Left renal pelvis (tissue), 4 donors: ENCODE measurements around the gene ERICH4. TPM values are rescaled to one million over a fixed set of nuclear protein-coding genes. Genes with fewer than 3 reads are reported as not detected.
"Not testable (repeated sequence)": the region's sequence is repeated elsewhere in the genome, so short reads cannot be mapped to it uniquely, and the experiment has no call there.

Experiments
- DNase-seq, 4 donors: peaks; one replicate each; pipeline ENCODE4 v3.0.0-alpha.2; 2013; ENCODE audit warnings: low read depth in 4 of 4, low spot score in 3 of 4
- polyA plus RNA-seq, 4 donors: library from polyadenylated mRNA; unstranded; fragments of 120-200 nt; gene quantifications; one replicate each; pipeline ENCODE4 v1.2.1, GENCODE V29; 2013; ENCODE audit not compliant: insufficient read length in 4 of 4

ERICH4 gene
- polyA plus RNA-seq, 4 donors: 0.14 to 5.2 (median 3.4) TPM

DNA sequence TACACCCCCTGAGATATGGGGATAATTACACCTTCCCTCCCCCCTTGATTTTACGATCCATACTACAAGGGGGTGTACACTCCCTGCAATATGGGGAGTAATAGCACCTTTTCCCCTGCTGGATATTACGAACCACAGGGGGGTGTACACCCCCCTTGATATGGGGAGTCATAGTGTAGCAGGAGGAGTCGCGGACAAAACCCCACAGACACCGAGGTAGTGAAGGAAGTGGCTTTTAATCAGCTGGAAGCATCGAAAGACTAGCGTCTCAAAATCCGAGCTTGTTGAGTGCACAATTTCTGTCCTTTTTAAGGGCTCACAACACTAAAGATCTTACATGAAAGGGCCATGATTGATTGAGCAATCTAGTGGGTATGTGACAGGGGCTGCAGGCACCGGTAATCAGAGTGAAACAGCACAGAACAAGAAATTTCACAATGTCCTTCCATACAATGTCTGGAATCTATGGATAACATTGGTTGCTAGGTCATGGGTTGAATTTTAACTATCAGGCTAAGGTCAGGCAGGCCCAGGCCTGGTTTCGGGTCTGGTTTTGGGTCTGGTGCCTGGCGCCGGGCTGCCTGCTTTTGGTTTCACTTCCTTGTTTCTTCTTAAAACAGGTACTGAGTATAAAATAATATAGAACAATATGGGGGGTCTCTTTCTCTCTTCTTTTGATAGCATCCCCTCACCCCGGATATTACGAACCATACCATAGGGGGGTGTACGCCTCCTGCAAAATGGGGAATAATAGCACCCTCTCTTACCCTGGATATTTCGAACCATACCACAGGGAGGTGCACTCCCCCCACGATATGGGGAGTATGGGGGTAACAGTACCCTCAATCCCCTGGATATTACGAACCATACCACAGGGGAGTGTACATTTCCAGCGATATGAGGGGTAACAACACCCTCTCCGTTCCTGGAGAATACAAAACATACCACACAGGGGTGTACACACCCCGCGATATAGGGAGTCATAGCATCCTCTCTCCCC lies 20.6 kb downstream of the ERICH4 start:
- DNase-seq: not testable (repeated sequence)

GRCh38 chr19:41476583-41476982 lies 33.6 kb downstream of the ERICH4 start:
- no peak for DNase-seq

DNA sequence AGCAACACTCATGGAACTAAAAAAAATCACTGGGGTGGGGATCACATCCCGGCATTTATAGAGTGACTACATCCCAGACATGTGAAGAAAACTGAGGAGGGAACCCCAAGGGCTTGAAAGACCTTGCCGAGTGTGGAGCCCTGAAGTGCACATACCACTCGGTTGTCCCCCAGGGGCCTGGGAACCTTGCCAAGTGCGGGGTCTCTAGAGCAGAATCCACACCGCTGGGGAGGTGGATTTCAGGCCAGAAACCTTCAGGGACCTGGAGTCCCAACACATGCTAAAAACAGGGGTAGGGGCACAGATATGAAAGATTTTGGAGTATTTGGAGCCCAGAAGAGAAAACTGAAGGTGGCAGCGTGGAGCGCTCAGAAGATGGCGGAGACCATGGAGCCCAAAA lies 35.2 kb downstream of the ERICH4 start:
- DNase-seq: no peak

DNA sequence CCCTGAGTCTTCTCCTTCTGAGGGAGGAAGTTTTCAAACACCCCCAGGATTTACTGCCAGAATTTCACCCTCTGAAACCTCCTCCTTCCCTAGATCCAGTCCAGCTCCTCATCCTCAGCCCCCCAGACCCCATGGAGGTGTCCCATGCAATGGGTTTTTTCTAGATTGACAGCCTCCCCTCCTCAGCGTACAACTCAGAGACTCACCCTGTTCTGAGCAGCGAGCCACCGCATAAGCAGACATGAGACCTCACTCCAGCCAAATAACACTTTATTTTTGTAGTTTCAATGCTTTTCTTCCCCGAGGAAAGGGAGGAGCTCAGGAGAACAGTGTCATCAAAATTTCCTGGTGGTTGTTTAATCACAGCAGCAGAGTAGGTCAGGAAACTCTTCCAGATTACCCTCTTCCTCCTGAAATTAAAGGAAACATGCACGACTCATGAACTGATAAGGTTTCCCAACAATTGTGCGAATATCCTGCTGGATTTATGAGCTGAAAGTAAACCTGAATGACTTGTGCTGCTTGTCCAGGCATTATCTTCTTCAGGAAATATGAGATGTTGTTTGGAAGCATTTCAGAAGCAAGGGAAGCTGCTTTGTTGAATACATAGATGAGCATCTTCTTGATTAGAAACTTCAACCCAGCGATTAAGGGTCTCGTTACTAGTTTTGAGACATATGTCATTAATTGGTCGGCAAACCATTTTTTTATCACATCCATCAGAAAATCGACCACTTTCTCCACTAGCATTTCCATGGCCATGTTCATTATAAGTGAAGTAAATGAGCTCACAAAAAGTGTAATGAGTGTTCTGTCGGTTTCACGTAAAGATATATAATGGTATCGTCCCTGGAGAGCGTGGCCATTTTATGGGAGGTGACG lies 36.2 kb downstream of the ERICH4 start:
- no peak for DNase-seq

DNA sequence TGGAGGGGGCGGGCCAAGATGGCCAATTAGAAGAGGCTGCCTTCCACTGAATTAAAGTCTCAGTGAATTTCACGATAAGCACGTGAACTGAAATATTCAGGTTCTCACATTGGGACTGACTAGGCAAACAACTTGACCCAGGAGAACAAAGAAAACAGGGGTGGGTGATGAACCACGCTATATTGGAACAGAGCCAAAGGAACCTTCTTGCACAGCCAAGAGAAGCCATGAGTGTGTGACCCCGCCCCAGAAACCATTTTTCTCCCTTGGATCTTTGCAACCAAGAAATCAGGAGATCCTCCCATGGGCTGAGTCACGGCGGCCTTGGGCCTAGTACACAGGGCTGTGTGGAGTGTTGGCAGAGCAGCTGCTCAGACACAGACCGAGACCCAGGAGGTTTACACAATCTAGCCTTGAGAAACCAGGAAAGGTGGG lies 36.8 kb downstream of the ERICH4 start:
- no peak for DNase-seq

DNA sequence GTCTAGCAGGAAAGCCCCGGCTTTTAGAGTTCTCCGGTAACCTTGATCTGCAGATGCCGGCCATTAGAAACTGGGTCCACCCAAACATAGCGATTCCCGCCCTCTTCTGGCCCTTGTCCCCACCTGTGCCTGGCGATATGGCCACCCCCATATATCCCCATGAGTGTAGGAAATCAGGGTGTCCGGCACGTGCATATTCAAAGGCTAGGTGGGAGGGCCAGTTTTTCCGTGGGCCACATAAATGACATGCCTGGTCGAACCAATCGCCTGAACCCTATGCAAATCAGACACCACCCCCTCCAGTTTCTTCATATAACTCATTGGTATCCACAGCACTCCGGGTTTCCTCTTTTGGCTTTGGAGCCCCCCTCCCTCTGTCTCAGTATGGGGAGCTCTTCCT lies 37.4 kb downstream of the ERICH4 start:
- no peak for DNase-seq

- DNase-seq: no peak
Measured at GRCh38 chr19:41484822-41485221, 41.9 kb downstream of the ERICH4 start.

DNA sequence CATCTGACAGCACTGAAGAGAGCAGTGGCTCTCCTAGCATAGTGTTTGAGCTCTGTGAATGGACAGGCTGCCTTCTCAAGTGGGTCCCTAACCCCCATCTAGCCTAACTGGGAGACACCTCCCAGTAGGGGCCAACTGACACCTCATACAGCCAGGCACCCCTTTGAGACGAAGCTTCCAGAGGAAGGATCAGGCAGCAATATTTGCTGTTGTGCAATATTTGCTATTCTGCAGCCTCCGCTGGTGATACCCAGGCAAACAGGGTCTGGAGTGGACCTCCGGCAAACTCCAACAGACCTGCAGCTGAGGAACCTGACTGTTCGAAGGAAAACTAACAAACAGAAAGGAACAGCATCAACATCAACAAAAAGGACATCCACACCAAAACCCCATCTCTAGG lies 44.0 kb downstream of the ERICH4 start:
- DNase-seq: not testable (repeated sequence)

GRCh38 chr19:41492843-41493242 lies 49.9 kb downstream of the ERICH4 start:
- no peak for DNase-seq

Other genes with a start within 250 kb of the ERICH4 start
- under 1 TPM; 0.25 to 0.76 (median 0.46) TPM for gene CYP2S1, start 249.9 kb upstream of the ERICH4 start, polyA plus RNA-seq
- gene AXL, start 223.9 kb upstream of the ERICH4 start, polyA plus RNA-seq: 10 to 100 TPM; 30.0 to 55.5 (median 35.7) TPM
- gene HNRNPUL1, start 178.8 kb upstream of the ERICH4 start, polyA plus RNA-seq: 100 to 1,000 TPM; 188 to 209 (median 204) TPM
- gene CCDC97, start 133.0 kb upstream of the ERICH4 start, polyA plus RNA-seq: 10 to 100 TPM; 30.6 to 35.1 (median 33.3) TPM
- gene TGFB1, start 89.2 kb upstream of the ERICH4 start, polyA plus RNA-seq: 10 to 100 TPM; 24.8 to 38.0 (median 32.2) TPM
- 10 to 100 TPM in 1 of 4 donors, 1 to 10 TPM in 3; 4.7 to 11.0 (median 7.0) TPM for gene B9D2, start 79.0 kb upstream of the ERICH4 start, polyA plus RNA-seq
- 10 to 100 TPM in 3 of 4 donors, 1 to 10 TPM in 1; 6.5 to 27.9 (median 12.8) TPM for gene TMEM91, start 66.6 kb upstream of the ERICH4 start, polyA plus RNA-seq
- 10 to 100 TPM in 3 of 4 donors, 1 to 10 TPM in 1; 8.3 to 20.2 (median 14.2) TPM for gene EXOSC5, start 45.8 kb upstream of the ERICH4 start, polyA plus RNA-seq
- 10 to 100 TPM; 17.8 to 46.3 (median 30.7) TPM for gene BCKDHA, start 45.3 kb upstream of the ERICH4 start, polyA plus RNA-seq
- gene B3GNT8, start 15.8 kb upstream of the ERICH4 start, polyA plus RNA-seq: 1 to 10 TPM; 2.6 to 5.7 (median 3.5) TPM
- gene DMAC2, start 3.2 kb upstream of the ERICH4 start, polyA plus RNA-seq: 10 to 100 TPM; 37.2 to 65.0 (median 54.2) TPM
- gene CEACAM21, start 133.0 kb downstream of the ERICH4 start, polyA plus RNA-seq: 1 to 10 TPM in 3 of 4 donors, under 1 TPM in 1; 0.87 to 2.5 (median 1.3) TPM
- gene CEACAM4, start 183.9 kb downstream of the ERICH4 start, polyA plus RNA-seq: under 1 TPM in 2 of 4 donors, not detected in 2; 0.27 to 0.31 TPM
- not detected for gene CEACAM7, start 245.1 kb downstream of the ERICH4 start, polyA plus RNA-seq